Cerebellar cortex (tissue), 1 donor: ENCODE measurements around the gene SLC7A5.
A peak's percentile ranks its signal among the peaks of the same experiment; 100 is the strongest.
"Not testable (repeated sequence)": the region's sequence is repeated elsewhere in the genome, so short reads cannot be mapped to it uniquely, and the experiment has no call there.

Experiments used
- DNase-seq: peaks from one replicate; pipeline ENCODE4 v3.0.0-alpha.2; 2015; ENCODE audit warnings: low spot score

The SLC7A5 gene

GRCh38 chr16:87869061-87869878 is at the start of gene SLC7A5:
SLC7A5 (minus strand) TSS chr16:87869507; CDS start chr16:87869422, 85 bp downstream.
- peak; percentile 65 for DNase-seq

- peak; percentile 78 for DNase-seq
Observed at GRCh38 chr16:87918338-87918737, 49.0 kb upstream of the SLC7A5 start.

- DNase-seq = no peak
Observed at GRCh38 chr16:87917503-87917902, 48.2 kb upstream of the SLC7A5 start.

GRCh38 chr16:87914812-87915211 is 45.5 kb upstream of the SLC7A5 start:
- no peak for DNase-seq

GRCh38 chr16:87914021-87914725 is 44.9 kb upstream of the SLC7A5 start:
- DNase-seq = not testable (repeated sequence)

- DNase-seq = not testable (repeated sequence)
Observed at GRCh38 chr16:87912691-87913090, 43.4 kb upstream of the SLC7A5 start.

- DNase-seq = peak; percentile 81
Observed at GRCh38 chr16:87911106-87911763, 41.9 kb upstream of the SLC7A5 start.

GRCh38 chr16:87909203-87909935 is 40.1 kb upstream of the SLC7A5 start:
- DNase-seq = peak; percentile 79

- DNase-seq = not testable (repeated sequence)
Observed at GRCh38 chr16:87908101-87908500, 38.8 kb upstream of the SLC7A5 start.

GRCh38 chr16:87905521-87905920 is 36.2 kb upstream of the SLC7A5 start:
- not testable (repeated sequence) for DNase-seq

- DNase-seq = not testable (repeated sequence)
Observed at GRCh38 chr16:87904963-87905362, 35.7 kb upstream of the SLC7A5 start.

GRCh38 chr16:87900489-87900888 is 31.2 kb upstream of the SLC7A5 start:
- not testable (repeated sequence) for DNase-seq

- peak; percentile 87 for DNase-seq
Observed at GRCh38 chr16:87897521-87898505, 28.5 kb upstream of the SLC7A5 start.

- not testable (repeated sequence) for DNase-seq
Observed at GRCh38 chr16:87896924-87897520, 27.7 kb upstream of the SLC7A5 start.

- not testable (repeated sequence) for DNase-seq
Observed at GRCh38 chr16:87896176-87896890, 27.0 kb upstream of the SLC7A5 start.

- DNase-seq = no peak
Observed at GRCh38 chr16:87895641-87896141, 26.4 kb upstream of the SLC7A5 start.

GRCh38 chr16:87894005-87894404 is 24.7 kb upstream of the SLC7A5 start:
- peak; percentile 97 for DNase-seq

GRCh38 chr16:87891764-87892163 is 22.5 kb upstream of the SLC7A5 start:
- DNase-seq = no peak

GRCh38 chr16:87889762-87890161 is 20.5 kb upstream of the SLC7A5 start:
- not testable (repeated sequence) for DNase-seq
